Measurements from ENCODE around the gene SPRN.
"Not testable (repeated sequence)": the region's sequence is repeated elsewhere in the genome, so short reads cannot be mapped to it uniquely, and the experiment has no call there.

The SPRN gene

GRCh38 chr10:133456041-133456951 lies 31.9 kb upstream of the SPRN start:
- DNase-seq (ENCODE audit: low spot score): no peak

- no peak for DNase-seq (ENCODE audit: low spot score)
Measured at GRCh38 chr10:133455611-133456031, 31.2 kb upstream of the SPRN start.

GRCh38 chr10:133455196-133455595 lies 30.8 kb upstream of the SPRN start:
- DNase-seq (ENCODE audit: low spot score): no peak

GRCh38 chr10:133454204-133454893 lies 29.9 kb upstream of the SPRN start:
- no peak for DNase-seq (ENCODE audit: low spot score)

GRCh38 chr10:133453516-133454203 lies 29.2 kb upstream of the SPRN start, which contains the start of gene SCART1:
TSS of gene SCART1 (plus strand) at chr10:133453945. CDS start at chr10:133453998, 53 bp downstream.
- DNase-seq (ENCODE audit: low spot score): peak; percentile 35

GRCh38 chr10:133452453-133452852 lies 28.0 kb upstream of the SPRN start:
- DNase-seq (ENCODE audit: low spot score): no peak

- DNase-seq (ENCODE audit: low spot score): no peak
Measured at GRCh38 chr10:133451346-133451745, 26.9 kb upstream of the SPRN start.

DNA sequence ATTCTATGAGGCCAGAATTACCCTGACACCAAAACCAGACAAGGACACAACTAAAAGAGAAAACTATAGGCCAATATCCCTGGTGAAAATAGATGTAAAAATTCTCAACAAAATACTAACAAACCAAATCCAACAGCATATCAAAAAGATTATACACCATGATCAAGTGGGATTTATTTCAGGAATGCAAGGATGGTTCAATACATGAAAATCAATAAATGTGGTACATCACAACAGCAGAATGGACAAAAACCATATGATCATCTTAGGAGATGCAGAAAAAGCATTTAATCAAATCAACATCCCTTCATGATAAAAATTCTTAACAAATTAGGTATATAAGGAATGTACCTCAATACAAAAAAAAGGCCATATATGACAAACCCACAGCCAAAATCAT lies 23.7 kb upstream of the SPRN start:
- no peak for DNase-seq (ENCODE audit: low spot score)

DNA sequence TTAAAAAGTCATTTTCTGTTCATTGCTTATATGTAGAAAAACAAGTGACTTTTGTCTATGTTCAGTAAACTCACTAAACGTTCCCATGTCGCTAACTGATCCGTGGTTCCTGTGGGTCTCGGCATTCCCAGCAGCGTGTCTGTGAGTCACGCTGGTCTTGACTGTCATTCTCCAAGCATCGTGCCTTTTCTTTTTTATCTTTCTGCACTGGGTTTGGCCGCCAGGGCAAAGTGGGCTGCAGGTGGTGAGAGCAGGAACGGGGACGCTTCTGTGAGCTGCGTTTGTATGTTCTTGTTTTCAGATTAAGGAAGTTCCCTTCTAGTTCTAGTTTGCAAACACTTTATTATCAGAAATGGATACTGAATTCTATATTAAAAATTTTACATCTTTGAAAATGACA lies 22.6 kb upstream of the SPRN start:
- DNase-seq (ENCODE audit: low spot score): no peak

GRCh38 chr10:133445751-133446708 lies 21.6 kb upstream of the SPRN start:
- no peak for DNase-seq (ENCODE audit: low spot score)

GRCh38 chr10:133445268-133445732 lies 20.9 kb upstream of the SPRN start:
- DNase-seq (ENCODE audit: low spot score): no peak

DNA sequence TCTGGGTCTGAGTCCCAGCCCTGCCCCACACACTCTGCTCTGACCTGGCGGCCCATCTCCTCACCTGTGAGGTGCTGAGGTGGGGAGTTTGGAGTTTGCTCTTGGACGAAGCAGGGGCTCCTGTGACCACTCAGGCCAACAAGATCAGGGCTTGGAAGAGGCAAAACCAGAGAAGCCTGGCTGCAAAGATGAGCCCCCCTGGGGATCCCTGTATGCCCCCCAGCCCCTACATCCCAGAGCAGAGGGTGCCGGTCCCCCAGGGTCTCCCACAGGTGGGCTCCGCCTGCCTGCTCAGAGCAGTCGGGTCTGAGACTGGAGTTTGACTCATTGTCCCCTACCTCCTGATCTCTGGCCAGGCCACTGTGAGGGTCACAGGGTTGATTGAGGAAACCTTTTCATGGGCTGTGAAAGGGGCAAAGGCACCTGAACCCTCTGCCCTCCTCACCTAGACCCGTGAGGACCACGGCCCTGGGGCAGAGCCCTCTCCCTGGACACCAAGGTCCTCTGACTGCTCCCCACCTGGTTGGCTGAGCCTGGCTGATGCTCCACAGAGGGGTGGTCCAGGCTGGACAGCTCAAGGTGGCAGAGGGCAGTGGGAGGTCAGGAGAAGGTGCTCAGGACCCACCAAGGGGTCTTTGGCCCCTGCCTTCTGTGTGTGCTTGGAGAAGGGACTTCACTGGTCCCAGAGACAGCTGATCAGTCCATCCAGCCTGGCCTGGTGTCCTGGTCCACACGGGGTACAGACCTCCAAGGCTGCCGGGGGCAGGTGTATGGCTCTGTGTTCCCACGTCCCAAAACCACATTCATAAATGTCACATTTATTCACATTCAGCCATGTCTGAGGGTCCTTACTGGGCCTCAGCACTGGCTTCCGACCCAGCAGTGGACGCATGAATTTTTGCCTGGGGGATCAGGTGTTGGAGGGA lies 20.2 kb upstream of the SPRN start:
- DNase-seq (ENCODE audit: low spot score): no peak

DNA sequence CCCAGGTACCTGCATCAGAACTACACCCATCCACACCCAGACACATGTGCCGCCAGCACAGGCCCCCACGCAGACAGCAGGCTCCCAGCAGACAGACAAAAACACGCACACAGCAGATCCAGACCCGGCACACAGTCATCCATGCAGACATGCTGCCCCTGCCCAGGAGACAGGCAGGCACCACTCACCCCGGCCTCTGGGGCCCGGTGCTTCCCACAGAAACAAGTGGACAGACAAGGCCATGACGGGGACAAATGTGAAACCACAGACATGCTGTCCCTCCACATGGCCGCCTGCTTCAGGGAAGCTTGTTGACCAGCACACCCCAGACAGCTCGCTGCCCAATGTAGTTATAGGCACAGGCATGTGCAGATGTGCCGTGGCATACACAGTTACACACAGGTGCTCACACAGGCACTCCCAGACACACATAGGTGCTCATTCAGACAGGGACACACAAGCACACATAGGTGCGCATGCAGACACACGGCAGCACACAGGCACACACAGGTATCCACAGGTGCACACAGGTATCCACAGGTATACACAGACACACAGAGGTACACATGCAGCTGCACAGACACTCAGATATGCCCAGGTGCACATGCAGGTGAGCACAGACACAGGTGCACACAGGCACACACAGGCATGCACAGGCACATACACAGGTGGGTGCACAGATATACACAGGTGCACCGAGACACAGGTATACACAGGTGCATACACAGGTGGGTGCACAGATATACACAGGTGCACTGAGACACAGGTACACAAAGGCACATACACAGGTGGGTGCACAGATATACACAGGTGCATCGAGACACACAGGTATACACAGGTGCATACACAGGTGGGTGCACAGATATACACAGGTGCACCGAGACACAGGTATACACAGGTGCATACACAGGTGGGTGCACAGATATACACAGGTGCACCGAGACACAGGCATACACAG lies 18.8 kb upstream of the SPRN start:
- no peak for DNase-seq (ENCODE audit: low spot score)

DNA sequence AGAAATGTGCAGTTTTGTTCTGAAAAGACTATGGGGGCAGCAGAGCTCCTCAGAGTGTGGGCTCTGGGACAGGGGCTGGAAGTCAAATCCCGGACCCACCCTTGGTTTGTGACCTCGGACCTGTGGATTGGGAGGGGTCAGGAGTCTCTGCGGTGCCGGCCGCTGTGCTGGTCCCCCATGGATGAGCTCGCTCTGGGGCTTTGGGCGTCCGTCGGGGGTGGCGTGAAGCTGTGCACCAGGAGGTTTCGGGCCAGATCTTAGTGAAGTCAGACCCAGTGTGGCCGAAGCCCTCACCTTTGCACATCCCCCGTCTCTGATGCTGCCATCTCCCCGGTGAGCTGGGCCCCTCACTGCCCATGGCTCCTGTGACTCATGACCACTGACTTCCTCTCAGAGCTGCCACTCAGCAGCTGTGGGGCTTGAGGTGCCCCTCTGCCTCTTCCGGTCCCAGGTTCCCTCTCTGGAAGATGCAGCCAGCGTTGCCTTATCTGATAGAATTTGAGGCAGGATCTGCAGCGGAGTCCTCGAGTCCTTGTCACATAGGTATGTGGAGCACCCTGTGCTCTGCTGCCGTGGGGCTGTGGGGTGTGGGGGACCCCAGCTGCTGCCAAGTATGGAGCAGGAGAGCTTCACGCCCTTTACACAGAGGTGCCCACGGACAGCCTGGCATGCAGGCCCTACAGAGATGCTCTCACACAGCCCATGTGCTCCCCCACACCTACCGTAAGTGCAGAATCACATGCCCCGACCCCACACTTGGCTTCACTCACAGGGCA lies 18.0 kb upstream of the SPRN start:
- DNase-seq (ENCODE audit: low spot score): peak; percentile 40

DNA sequence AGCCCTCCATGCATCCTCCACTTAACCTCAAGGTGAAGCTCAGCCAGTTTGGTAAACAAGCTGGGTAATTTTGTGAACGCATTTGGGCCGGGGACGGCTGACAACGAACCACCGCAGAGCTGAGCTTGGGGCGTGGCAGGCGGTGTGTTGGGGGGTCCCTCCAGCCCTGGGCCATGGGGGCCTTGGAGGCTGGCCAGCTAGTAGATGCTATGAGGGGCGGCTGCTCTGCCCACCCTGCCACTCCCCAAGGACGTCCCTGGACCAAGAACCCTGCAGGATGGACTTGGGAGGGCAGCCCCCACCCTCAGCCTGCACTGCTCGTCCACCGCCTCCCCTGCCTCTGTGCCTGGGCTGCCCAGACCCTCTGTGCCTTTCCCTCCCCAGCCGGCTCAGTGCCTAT lies 17.4 kb upstream of the SPRN start:
- DNase-seq (ENCODE audit: low spot score): no peak

DNA sequence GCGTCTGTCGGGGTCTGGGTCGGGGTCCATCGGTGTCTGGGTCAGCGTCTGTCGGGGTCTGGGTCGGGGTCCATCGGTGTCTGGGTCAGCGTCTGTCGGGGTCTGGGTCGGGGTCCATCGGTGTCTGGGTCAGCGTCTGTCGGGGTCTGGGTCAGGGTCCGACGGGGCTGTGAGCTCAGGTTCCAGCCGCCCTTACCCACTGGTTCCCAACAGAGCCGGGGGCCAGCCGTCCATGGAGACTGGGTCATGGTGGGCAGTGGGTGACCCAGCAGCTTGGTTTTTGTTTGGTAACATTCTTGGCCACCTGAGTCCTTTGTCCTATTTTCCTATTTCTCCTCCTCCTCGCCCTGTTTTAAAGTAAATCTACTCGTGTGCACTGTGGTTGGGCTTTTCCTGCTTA lies 16.9 kb upstream of the SPRN start:
- not testable (repeated sequence) for DNase-seq (ENCODE audit: low spot score)

DNA sequence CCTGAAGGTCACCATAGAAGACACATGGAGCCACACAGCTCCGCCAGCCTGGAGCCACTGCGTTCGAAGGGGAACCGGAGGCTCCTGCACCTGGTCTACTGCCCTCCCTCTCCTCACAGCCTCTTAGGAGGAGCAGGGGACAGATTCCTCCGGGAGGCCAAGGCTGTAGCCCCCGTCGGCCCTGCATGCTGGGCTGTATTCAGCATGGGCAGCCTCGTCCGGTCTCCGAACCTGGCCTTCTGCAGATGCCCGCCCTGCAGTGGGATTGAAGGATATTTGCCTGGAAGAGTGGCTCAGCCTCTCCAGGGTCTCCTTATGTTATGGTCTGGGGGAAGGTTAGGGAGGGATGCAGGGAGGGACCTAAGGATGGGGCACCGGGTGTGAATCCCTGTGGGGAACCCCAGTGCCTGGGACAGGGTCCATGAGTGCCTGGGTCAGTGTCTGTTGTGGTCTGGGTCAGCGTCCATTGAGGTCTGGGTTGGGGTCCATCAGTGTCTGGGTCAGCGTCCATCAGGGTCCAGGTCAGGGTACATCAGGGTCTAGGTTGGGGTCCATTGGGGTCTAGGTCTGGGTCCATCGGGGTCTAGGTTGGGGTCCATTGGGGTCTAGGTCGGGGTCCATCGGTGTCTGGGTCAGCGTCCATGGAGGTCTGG lies 16.3 kb upstream of the SPRN start:
- DNase-seq (ENCODE audit: low spot score): no peak
